NB4 (cell line): ENCODE measurements around the gene AOC2.

ENCODE experiments used
- DNase-seq: peaks from one replicate; pipeline ENCODE4 v3.0.0; 2010; ENCODE audit warnings: low read depth
- H3K4me3 ChIP-seq: one replicate; pipeline ENCODE4 v1.5.1; 2011; ENCODE audit warnings: mild to moderate bottlenecking, low read depth, low read length, moderate library complexity
- CTCF ChIP-seq: IDR thresholded peaks from one replicate; pipeline ENCODE4 v1.5.1; 2012; ENCODE audit warnings: low read depth, low read length
- MAX ChIP-seq: IDR thresholded peaks from 2 replicates; pipeline ENCODE4 v1.6.1; 2011; ENCODE audit warnings: low read depth, low read length
- MYC ChIP-seq: IDR thresholded peaks from 2 replicates; pipeline ENCODE4 v1.6.1; 2011; ENCODE audit warnings: low read depth, low read length
- POLR2A ChIP-seq: IDR thresholded peaks from 2 replicates; pipeline ENCODE4 v1.6.1; 2011; ENCODE audit warnings: mild to moderate bottlenecking; ENCODE audit not compliant: insufficient read length; ENCODE audit errors: extremely low read depth

The AOC2 gene

GRCh38 chr17:42814633-42815399, 29.6 kb upstream of the AOC2 start:
- H3K4me3 ChIP-seq, result no peak overlapping the region
- DNase-seq, result no peak
- TF ChIP-seq MYC (no peak), MAX (no peak), POLR2A (no peak), CTCF (no peak)

- TF ChIP-seq POLR2A, result no peak
- DNase-seq, result no peak
- no peak overlapping the region for H3K4me3 ChIP-seq
These were observed 26.5 kb upstream of the AOC2 start for GRCh38 chr17:42817866-42818265.

GRCh38 chr17:42818379-42818778, 26.0 kb upstream of the AOC2 start:
- H3K4me3 ChIP-seq, result no peak overlapping the region
- TF ChIP-seq CTCF (no peak), POLR2A (no peak), MAX (no peak), MYC (no peak)
- DNase-seq, result no peak

- DNase-seq, result peak; percentile 75
- H3K4me3 ChIP-seq, result no peak overlapping the region
- TF ChIP-seq CTCF (peak; percentile 85), POLR2A (no peak)
These were observed 24.3 kb upstream of the AOC2 start for GRCh38 chr17:42819939-42820535.

- no peak for DNase-seq
- no peak for TF ChIP-seq MYC
- TF ChIP-seq MAX, result no peak
- no peak for TF ChIP-seq CTCF
- no peak for TF ChIP-seq POLR2A
- H3K4me3 ChIP-seq, result no peak overlapping the region
These were observed 23.2 kb upstream of the AOC2 start for GRCh38 chr17:42821176-42821575.

GRCh38 chr17:42827472-42827871, 16.9 kb upstream of the AOC2 start:
- H3K4me3 ChIP-seq, result no peak overlapping the region
- TF ChIP-seq MAX, result no peak
- no peak for TF ChIP-seq MYC
- TF ChIP-seq CTCF, result no peak
- TF ChIP-seq POLR2A, result no peak
- DNase-seq, result no peak
